ENCODE data around the gene MTIF3. TPM values are rescaled to one million over a fixed set of nuclear protein-coding genes. Genes with fewer than 3 reads are reported as not detected.
A peak's percentile ranks its signal among the peaks of the same experiment; 100 is the strongest.

The MTIF3 gene
- total RNA-seq, 2 donors from 2014 or later, result 26.0 to 51.1 TPM

GRCh38 chr13:27425158-27425917 lies 25.0 kb downstream of the MTIF3 start:
- ATAC-seq, result no peak
- H3K4me3 ChIP-seq, result peak overlapping the region in 1 of 2 donors; percentile 49
- no peak for DNase-seq
- 17 to 34% methylated on average over 9 to 13 of the region's 13 CpGs for WGBS, 2 donors
- H3K36me3 ChIP-seq (replicated peaks in 1 of 2; ENCODE audit: insufficient read depth in 1 of 2, low read depth in 2 of 2), result peaks cover 0 to 2% of the 10 kb centered on the region in 2 donors
- H3K9me3 ChIP-seq, result no peaks in the 10 kb centered on the region
- TF ChIP-seq, protein P1, sequence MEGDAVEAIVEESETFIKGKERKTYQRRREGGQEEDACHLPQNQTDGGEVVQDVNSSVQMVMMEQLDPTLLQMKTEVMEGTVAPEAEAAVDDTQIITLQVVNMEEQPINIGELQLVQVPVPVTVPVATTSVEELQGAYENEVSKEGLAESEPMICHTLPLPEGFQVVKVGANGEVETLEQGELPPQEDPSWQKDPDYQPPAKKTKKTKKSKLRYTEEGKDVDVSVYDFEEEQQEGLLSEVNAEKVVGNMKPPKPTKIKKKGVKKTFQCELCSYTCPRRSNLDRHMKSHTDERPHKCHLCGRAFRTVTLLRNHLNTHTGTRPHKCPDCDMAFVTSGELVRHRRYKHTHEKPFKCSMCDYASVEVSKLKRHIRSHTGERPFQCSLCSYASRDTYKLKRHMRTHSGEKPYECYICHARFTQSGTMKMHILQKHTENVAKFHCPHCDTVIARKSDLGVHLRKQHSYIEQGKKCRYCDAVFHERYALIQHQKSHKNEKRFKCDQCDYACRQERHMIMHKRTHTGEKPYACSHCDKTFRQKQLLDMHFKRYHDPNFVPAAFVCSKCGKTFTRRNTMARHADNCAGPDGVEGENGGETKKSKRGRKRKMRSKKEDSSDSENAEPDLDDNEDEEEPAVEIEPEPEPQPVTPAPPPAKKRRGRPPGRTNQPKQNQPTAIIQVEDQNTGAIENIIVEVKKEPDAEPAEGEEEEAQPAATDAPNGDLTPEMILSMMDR (IDR thresholded peaks at IDR 0.05), result no peak
- peak overlapping the region; percentile 86 to 96 (median 92) for H3K27ac ChIP-seq
- peaks cover 38% of the 10 kb centered on the region for H3K4me1 ChIP-seq
- intact Hi-C loops (cut with DNase I), result no loop called here
- no peaks in the 10 kb centered on the region for H3K27me3 ChIP-seq

- H3K27ac ChIP-seq, result peak within 1 kb of the TSS; percentile 86 to 96 (median 92)
- intact Hi-C loops (cut with DNase I), result no loop called here
- peak; percentile 94 for ATAC-seq
- H3K27me3 ChIP-seq, result no peaks in the 10 kb centered on the region
- H3K9me3 ChIP-seq, result no peaks in the 10 kb centered on the region
- peak; percentile 81 to 92 (median 90) for TF ChIP-seq POLR2A (IDR thresholded peaks at IDR 0.05)
- TF ChIP-seq, protein P1 (IDR thresholded peaks at IDR 0.05), result no peak
- peak within 1 kb of the TSS; percentile 27 to 49 for H3K4me3 ChIP-seq
- peak; percentile 84 to 88 (median 87) for DNase-seq
- WGBS, 2 donors, result 0 to 1% methylated on average over 13 to 57 of the region's 85 CpGs
- no peaks in the 10 kb centered on the region for H3K36me3 ChIP-seq (replicated peaks in 1 of 2; ENCODE audit: insufficient read depth in 1 of 2, low read depth in 2 of 2)
- peaks cover 38% of the 10 kb centered on the region for H3K4me1 ChIP-seq
These were observed 25.9 kb downstream of the MTIF3 start, which contains the start of gene GTF3A for GRCh38 chr13:27424246-27425157. TSS of gene GTF3A (plus strand) at chr13:27424619.

DNA sequence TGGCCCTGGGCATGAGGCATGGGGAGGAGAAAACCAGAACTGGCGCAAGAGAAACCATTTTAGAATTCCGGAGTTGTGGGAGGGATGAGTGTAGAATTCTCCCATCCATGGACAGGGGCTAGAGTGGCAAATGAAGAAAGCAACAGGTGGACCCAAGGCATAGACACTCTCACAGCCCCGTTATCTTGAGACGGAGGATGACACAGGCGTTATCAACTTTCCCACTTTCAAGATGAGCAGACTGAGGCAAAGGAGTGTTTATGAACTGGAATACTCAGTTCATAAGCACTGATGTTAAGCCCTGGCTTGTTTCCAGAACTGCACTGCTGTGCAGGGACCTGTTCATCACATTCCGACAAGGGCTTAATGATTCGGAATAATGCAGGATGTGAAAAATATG lies 27.0 kb downstream of the MTIF3 start:
- H3K4me3 ChIP-seq, result no peak overlapping the region
- H3K9me3 ChIP-seq, result no peaks in the 10 kb centered on the region
- H3K36me3 ChIP-seq (replicated peaks in 1 of 2; ENCODE audit: insufficient read depth in 1 of 2, low read depth in 2 of 2), result no peaks in the 10 kb centered on the region
- ATAC-seq (no peak), DNase-seq (no peak)
- intact Hi-C loops (cut with DNase I), result no loop called here
- no peaks in the 10 kb centered on the region for H3K27me3 ChIP-seq
- 68 to 80% methylated on average over 7 of the region's 7 CpGs for WGBS, 2 donors
- H3K4me1 ChIP-seq, result peaks cover 38% of the 10 kb centered on the region
- TF ChIP-seq POLR2A (IDR thresholded peaks at IDR 0.05), result no peak
- TF ChIP-seq, protein P1 (IDR thresholded peaks at IDR 0.05), result no peak
- peak overlapping the region in 1 of 4 donors; percentile 86 for H3K27ac ChIP-seq

DNA sequence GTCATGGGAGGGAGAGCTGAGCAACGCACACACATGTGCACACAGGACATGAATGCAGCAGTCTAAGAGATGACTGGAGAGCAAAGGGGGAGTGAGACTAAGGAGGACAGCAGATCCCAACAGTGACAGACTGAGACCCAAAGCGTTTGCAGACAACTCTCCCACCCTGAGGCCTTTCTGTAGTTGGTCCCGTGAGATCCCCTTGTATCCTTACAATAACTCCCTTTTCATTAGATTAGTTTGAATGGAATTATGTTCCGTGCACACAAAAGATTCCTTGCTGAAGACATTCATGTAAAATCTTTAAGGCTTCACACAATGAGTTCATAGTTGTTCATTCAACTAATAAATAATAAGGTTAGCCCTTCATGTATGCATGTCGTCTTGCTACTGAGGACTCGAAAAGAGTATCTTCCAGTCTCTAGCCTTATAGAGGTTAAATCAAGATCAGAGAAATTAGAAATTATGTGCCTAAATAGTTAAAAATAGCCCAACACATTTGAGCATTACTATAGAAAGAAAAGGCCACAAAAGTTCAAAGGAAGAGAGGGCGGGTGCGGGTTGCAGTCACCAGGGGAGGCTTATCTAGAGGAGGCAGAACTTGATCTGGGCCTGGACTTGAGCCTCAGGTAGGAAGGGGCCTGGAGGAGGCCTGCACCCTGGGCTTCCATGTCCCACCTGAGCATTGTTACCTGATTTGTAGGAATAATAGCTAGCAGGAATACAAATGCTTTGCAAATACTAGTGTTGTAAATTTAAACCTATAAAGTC lies 29.1 kb downstream of the MTIF3 start:
- DNase-seq (no peak), ATAC-seq (no peak)
- H3K36me3 ChIP-seq (replicated peaks in 1 of 2; ENCODE audit: insufficient read depth in 1 of 2, low read depth in 2 of 2), result no peaks in the 10 kb centered on the region
- H3K27ac ChIP-seq, result no peak overlapping the region
- H3K9me3 ChIP-seq, result no peaks in the 10 kb centered on the region
- 79% methylated on average over 8 of the region's 8 CpGs for WGBS, 2 donors
- no peak overlapping the region for H3K4me3 ChIP-seq
- intact Hi-C loops (cut with DNase I), result no loop called here
- H3K27me3 ChIP-seq, result no peaks in the 10 kb centered on the region
- TF ChIP-seq POLR2A (IDR thresholded peaks at IDR 0.05), result no peak
- TF ChIP-seq, protein P1 (IDR thresholded peaks at IDR 0.05), result no peak
- H3K4me1 ChIP-seq, result peaks cover 23% of the 10 kb centered on the region

Measured in body of pancreas (tissue), 4 donors.